Hypothalamus (tissue), 51 donors: ENCODE results near the gene MS4A10.
A peak's percentile ranks its signal among the peaks of the same experiment; 100 is the strongest.

Source experiments
- DNase-seq, 51 donors: peaks; one replicate each; lab custom pipeline; 2025; lab: John Stamatoyannopoulos, UW

The MS4A10 gene

DNA sequence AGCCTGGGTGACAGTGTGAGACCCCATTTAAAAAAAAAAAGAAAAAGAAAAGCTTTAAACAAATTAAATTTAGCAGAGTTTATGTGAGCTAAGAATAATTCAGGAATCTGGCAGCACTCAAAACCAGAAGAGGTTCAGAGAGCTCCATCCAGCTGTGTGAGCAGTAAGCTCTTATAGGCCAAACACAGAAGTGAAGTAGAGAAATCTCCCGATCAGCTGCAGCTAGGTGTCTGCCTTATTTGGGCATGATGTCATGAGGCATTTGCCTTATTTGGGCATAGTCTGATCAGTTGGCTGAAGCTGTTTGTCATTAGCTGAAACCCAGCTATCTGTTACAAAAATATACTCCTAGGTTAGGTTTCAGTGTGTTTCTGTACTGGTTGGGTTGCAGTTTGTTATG lies 20.3 kb upstream of the MS4A10 start:
- DNase-seq, result no peak

DNA sequence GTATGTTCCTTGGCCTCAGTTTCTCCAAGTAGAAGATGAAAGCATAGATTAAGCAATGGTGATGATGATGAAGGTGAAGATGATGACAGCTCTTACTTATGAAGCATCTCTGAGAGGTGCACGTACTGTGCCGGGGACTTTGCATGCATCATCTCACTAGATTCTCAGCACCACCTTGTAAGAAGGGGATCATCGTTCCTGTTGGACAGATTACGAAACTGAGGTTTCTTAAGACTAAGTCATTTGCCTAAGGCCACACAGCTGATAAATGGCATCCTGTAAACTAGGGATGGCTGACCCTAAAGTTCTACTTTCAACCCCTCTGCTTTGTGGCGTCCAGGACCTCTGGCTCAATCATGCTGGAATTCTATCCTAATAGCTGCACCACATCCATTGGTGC lies 19.8 kb upstream of the MS4A10 start:
- DNase-seq, result no peak

DNA sequence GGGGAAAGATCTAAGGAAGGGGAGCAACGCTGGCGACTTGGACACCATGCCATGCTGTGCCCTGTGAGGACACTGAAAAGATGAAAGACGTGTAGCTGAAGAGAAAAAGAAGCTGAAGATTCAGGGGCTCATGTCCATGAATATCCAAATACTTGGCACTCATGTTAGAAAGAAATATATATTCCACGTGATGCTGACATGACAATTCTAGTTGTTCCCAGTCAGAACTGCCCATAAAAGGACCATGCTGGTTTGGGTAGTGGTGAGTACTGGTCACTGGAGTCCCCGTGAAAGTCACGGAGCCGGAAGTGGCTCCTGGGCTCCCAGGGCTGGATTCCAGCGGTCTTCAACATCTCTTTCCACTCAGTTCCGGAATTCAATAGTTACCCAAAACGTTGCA lies 18.6 kb upstream of the MS4A10 start:
- no peak for DNase-seq

DNA sequence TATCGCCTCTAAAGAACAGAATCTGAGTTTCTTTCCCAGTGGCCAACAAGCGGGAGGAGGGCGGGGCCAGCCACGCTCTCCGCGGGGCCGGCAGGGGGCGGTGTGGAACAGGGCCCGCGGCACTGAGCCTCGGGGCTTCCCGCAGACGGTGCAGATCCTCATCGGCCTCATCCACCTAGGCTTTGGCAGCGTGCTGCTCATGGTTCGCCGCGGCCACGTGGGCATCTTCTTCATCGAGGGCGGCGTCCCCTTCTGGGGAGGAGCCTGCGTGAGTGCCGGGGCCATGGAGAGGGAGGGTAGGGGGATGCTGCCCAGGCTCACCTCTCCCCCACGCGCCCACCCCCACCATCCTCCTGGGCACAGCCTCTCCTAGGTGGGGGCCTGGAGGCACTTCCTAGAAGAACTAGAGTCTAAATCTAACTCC lies 17.7 kb upstream of the MS4A10 start:
- DNase-seq, result no peak

DNA sequence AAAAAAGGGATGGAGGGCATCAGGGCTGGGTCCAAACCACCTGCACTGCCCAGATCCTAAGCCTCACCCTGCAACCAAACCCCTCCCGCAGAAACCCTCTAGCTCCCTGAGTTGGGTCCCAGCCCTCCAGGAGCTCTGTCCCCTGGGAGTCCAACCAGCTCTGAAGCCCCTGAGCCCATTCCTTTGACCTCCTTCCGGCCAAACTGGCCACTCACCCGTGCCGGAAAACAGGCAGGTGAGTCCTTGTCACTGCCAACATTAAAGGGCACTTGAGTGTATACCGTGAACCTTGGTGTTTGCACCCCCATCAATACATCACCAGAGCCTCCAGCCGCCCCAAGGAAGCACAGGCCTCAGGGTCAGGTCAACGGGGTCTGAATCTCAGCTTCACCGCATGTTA lies 16.9 kb upstream of the MS4A10 start:
- no peak for DNase-seq

DNA sequence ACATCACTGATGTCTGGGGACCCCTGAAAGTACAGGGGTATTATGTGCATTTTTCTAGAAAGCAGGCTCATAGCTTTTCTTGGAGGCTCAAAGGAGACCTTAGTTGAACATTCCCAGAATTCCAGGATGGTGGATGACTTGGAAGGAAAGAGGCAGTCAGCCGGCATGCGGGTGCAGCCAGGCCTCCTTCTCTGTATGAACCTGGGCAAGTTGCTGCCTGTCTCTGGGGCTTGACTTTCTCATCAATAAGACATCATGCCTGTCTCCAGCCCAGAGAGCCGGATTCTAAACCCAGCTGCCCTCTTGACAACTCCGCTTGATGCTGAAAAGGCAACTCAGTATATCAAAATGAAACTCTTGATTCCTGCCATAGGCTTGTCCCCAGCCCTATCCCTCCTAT lies 15.9 kb upstream of the MS4A10 start:
- no peak for DNase-seq

DNA sequence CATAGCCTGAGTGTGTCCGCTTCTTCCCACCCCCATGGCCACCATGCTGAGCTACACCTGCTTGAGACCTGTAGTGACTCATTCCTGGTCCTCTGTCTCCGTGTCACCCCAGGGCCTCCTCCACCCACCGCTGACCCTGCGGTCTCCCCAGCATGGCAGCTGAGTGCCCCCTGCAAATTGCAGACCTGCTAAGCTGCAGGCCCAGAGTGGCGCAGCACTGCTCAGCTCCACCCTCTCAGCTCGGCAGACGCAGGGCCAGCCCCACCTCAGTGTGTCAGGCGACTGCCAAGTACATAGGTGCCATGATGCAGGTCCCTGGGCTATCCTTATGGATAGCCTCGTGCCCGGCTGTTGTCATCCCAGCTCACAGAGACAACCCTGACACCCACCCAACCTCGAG lies 15.3 kb upstream of the MS4A10 start:
- no peak for DNase-seq

DNA sequence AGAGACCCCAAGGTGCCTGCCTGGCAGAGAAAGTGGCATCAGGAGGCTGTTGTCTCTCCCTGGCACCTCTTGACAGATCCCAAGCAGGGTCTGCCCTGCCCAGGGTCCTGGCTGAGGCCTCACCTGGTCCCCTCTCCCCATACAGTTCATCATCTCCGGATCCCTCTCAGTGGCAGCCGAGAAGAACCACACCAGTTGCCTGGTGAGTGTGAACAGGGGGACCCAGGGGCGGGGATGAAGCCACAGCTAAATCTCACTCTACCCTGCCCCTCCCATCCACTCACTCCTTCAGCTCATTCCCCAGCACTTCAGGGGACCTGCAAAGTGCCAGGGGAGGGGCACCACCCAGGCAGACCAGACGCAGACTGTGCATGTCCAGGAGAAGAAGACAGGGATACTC lies 14.0 kb upstream of the MS4A10 start:
- DNase-seq, result no peak

DNA sequence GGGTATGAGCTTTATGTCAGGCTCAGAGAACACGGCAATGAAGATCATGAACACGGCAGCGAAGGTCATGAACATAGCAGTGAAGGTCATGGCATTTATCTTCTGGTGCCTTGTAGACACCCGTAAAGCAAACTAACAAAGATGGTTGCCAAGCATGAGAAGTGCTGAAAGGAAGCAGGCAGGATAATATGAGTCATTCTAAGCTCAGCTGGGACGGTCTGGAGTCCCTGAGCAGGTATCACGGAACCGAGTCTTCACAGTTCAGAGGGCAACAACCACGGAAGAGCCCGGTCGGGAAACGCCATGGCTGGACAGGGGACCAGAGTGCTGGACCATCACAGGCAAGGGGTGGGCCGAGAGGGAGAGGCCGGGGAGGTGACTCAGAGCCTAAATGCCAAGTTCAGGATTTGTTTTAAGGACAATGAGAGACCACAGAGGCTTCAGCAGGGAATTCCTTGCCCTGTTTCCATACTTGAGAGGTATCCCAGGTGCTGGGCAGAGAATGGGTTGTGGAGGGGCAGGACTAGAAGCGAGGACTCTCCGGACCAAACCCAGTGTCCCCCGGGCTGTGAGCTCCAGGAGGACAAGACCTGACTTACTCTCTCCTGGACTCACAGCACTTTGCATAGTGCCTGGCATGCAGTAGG lies 13.1 kb upstream of the MS4A10 start:
- DNase-seq, result no peak

DNA sequence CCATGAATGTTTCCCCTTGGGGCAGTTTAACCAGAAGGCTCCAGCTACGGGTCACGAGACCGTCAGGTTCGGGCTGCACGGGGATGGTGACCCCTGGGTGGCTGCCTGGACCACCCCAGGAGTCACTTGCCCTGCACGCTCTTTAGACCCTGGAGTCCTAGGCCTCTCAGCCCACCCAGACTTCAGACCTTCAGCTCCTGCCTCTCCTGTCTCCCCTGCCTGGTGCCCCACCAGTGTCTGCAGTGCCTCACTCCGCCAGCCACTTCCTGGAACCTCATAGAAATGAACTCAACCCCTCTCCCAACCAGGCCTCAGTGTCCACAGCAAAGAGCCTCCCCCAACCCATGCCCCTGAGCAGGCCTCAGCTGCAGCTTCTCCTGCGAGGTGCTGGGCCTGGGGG lies 12.5 kb upstream of the MS4A10 start:
- no peak for DNase-seq

DNA sequence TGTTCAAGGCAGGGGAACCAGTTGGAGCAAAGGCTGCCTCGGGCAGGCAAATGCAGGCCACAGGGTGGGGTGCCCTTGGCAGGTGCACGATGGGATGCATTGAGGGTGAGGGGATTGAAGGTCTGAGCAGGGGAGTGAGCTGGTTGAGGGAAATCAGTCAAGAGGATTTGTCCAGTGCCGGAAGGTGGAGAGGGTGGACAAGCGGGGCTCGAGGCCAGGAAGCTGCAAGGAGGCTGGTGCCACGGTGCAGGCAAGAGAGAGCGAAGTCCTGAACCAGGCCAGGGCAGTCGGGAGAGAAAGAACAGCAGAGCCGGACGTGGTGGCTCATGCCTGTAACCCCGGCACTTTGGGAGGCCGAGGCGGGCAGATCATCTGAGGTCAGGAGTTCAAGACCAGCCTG lies 10.4 kb upstream of the MS4A10 start:
- DNase-seq, result no peak

DNA sequence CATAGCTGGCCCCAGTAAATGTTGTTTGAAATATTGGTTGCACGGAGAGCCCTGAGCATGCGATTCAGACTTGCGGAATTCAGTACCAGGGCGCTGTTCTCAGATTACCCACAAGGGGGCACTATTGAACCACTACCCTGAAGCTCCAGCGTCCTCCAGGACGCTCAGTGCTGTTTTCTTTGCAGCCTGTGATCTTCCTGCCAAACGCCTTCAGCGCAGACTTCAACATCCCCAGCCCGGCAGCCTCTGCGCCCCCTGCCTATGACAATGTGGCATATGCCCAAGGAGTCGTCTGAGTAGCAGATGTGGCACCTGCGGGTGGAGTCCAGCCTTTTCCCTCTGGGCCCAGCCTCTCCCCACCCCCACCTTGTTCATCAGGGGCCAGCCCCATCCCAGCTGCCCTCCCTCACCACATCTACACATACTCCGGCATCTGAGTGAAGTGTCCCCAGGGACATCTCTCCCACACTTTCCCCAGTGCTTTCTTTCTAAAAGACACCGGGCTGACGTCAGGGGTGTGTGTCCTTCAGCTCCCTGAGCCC lies 9.6 kb upstream of the MS4A10 start:
- DNase-seq, result peak in 49 of 51 donors; percentile 13 to 86 (median 58)

DNA sequence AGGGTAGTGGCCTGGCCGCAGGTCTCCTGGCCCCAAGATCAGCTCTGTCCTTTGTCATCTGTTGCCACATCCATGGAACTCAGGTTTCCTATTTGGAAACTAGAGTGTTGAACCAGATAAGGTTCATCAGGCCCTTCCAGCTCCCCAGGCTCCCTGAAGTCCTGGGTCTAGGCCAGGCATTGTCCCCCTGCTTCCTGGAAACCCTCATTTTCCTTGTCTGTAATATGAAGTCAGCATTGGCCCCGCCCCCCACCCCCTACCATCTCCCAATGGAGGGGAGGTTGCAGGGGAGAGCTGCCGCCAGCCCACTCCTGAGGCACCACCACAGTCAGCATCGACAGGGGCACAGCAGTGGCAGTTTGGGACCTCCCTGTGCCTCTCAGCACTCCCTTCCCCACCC lies 9.0 kb upstream of the MS4A10 start:
- DNase-seq, result no peak

DNA sequence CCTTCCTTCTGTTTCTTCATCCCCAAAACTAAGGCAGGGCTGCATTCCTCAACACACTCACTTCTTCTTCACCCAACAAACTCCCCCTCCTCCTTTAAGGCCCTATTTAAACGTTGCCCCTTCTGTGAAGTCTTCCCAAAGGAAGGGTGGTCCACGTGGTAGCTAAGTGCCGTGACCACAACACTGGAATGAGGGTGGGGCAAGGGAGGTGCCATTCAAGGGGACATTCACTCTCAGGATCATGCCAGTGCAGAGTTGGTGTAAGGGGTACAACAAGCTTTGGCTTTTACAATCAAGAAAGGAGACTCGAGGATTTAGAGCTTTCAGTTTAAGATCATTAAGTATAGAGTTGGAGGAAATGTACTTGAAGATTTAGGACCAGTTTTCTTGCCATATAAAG lies 8.0 kb upstream of the MS4A10 start:
- DNase-seq, result no peak

DNA sequence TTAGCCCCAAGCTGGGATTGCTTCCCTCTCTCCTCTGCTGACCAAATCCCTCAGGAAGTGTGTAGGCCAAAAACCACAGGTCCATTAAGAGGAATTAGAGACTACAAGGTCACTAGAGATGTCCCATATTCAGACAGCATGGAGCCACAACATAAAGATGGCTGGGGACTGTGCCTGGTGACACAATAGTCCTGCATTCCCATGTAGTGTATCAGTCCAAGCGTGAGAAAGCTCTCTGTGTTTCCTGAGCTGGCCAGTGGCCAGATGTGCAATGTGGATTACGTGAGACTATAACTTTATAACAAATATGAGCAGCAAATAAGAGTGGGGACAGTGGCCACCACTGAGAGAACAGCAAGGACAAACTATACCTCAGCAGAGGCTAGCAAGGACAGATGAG lies 7.6 kb upstream of the MS4A10 start:
- DNase-seq, result no peak

DNA sequence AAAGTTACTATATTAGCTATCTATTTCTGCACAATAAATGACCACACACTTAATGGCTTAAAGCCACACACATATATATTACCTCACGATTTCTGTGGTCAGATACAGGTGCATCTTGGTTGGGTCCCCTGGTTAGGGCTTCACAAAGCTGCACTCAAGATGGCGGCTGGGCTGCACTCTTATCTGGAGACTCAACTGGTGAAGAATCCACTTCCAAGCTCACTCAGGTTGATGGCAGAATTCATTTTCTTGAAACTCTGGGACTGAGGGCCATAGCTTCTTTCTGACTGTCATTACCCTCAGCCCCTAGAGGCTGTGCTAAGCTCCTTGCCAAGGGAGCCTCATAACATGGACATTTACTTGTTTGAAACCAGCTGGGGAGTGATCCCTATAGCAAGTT lies 5.1 kb upstream of the MS4A10 start:
- DNase-seq, result no peak

DNA sequence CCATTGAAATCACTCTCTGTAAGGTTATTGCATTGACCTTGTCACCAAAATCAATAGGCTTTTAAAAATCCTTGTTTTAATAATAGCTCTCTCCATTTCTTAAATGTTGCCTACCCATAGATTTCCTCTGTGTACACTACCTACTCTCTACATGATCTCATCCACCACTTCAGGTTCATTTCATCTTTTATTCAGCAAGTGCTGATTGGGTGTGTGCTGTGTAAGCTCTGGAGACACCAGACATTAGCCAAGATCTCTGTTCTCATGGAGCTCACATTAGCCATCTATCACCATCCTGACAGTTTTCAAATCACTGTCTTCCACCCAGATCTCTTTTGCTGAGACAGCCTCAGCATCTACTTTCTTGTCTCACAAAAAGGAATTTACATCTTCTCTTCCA lies 4.4 kb upstream of the MS4A10 start:
- no peak for DNase-seq

DNA sequence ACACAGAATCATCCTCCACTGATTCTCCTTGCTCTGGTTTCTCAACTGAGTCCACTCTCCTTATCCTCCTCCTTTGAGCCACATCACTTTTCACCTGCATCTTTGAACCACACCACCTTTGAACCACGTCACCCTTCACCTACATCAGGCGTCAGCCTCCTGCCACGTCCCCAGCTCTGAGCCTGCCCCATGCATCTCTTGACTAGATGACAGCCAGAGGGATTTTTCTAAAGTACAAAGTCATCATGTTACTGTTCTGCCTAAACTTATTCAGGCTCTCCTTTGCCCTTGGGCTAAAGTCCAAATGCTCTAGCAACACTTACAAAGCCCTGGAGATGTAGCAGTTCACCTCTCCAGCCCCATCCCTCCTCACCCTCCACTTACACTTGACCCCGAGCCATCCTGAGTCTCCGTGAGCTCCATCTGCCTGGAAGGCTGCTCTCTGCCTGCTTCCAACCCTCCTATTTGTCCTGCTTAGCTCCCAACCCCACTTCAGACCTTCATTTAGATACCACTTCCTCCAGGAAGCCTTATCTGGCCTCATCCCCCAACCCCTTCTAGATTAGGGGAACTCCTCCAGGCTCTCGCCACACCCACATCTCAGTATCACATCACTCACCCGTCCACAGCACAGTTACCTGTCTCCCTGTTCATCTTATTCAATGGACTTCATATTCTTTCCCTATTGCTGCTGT lies 3.7 kb upstream of the MS4A10 start:
- DNase-seq, result no peak

DNA sequence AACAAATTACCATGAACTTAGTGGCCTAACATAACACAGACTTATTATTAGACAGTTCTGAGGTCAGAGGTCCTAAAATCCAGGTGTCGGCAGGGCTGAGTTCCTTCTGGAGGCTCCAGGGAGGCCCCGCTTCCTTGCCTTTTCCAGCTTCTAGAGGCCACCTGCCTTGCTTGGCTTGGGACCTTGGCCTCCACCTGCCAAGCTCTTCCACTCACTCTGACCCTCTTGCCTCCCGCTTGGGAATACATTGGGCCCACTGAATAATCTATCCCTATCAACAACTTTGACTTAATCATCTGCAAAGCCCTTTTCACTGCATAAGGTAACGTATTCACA lies 3.2 kb upstream of the MS4A10 start:
- no peak for DNase-seq

DNA sequence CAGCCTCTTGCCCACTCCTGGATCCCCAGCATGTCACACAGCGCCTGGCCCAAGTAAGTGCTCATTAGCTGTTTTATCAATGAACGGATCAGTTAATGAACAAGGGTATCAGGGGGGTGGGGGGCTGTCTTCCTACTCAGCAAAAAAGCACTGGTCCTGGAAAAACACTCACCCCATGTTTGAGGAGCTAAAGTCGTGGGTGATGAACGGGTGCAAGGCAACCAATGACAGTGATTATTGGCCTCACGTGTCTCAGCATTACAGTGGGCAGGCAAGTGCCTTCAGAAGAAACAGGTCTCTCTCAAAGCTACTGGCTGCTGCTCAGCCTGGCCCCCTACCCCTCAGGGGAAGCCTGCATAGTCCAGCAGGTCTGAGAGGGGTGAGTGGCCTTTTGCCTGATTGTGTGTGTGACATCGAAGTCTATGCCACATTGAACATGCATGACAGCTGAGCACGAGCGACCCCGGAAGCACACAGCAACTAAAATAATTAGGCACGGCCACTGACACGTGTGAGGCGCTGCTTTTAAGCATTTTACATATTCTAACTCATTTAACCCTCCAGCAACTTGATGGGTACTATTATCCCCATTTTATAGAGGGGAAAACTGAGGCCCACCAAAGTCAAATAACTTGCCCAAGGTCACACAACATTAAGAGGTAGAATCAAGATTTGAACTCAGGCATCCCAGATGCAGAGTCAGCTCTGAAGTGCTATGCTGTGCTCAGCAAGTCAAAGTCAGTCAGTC lies 2.6 kb upstream of the MS4A10 start:
- no peak for DNase-seq

DNA sequence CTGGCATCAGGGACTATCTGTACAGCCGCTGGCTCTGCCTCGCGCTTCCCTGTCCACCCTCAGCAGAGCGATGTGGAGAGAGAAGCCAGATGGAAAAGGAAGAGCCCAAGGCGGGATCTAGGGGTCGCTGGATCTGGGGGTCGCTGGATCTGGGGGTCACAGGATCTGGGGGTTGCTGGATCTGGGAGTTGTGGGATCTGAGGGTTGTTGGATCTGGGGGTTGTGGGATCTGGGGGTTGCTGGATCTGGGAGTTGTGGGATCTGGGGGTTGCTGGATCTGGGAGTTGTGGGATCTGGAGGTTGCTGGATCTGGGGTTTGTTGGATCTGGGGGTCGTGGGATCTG lies 2.0 kb upstream of the MS4A10 start:
- no peak for DNase-seq

DNA sequence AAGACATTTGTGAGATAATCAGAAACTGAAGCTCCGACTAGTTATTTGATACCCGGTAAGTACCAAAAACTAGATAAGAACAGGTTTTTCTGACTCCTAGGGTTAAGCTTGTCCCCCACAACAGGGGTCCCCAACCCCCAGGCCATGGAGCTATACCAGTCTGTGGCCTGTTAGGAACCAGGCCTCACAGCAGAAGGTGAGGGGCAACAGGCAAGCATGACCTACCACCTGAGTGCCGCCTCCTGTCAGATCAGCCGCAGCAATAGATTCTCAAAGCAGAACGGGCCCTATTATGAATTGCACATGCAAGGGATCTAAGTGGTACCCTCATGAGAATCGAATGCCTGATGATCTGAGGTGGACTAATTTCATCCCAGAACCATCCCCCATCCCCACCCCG lies 1.2 kb upstream of the MS4A10 start:
- DNase-seq, result no peak
